Smooth muscle cell (in vitro differentiated cells): Measurements from ENCODE around the gene CD44. TPM values are rescaled to one million over a fixed set of nuclear protein-coding genes. Genes with fewer than 3 reads are reported as not detected.

Experiments
- DNase-seq: peaks from one replicate; lab custom pipeline; 2025; ENCODE audit not compliant: unreplicated experiment; lab: John Stamatoyannopoulos, UW
- H2AFZ ChIP-seq: fragments of 200-600 bp; sonication (generic); 2 replicates; pipeline ENCODE4 v1.6.0; 2016; ENCODE audit warnings: antibody characterized with exemption, low read depth, mild to moderate bottlenecking
- H3F3A ChIP-seq: fragments of 200-600 bp; sonication (generic); 2 replicates; pipeline ENCODE4 v1.6.0; 2017; ENCODE audit warnings: antibody characterized with exemption, low read depth
- H3K27ac ChIP-seq: fragments of 200-600 bp; sonication (generic); 2 replicates; pipeline ENCODE4 v1.5.1; 2016; ENCODE audit warnings: low read depth, mild to moderate bottlenecking
- H3K27me3 ChIP-seq: fragments of 200-600 bp; sonication (generic); 2 replicates; pipeline ENCODE4 v1.6.1; 2016; ENCODE audit warnings: low read depth, mild to moderate bottlenecking
- H3K36me3 ChIP-seq: fragments of 200-600 bp; sonication (generic); 2 replicates; pipeline ENCODE4 v1.5.1; 2016; ENCODE audit warnings: low read depth
- H3K4me1 ChIP-seq: fragments of 200-600 bp; sonication (generic); 2 replicates; pipeline ENCODE4 v1.5.1; 2016; ENCODE audit warnings: low read depth
- H3K4me2 ChIP-seq: fragments of 200-600 bp; sonication (generic); 2 replicates; pipeline ENCODE4 v1.6.0; 2016; ENCODE audit warnings: mild to moderate bottlenecking
- H3K4me3 ChIP-seq: fragments of 200-600 bp; sonication (generic); 2 replicates; pipeline ENCODE4 v1.5.1; 2016; ENCODE audit warnings: mild to moderate bottlenecking
- H3K79me2 ChIP-seq: fragments of 200-600 bp; sonication (generic); 2 replicates; pipeline ENCODE4 v1.6.0; 2016; ENCODE audit warnings: low read depth, mild to moderate bottlenecking
- H3K9ac ChIP-seq: fragments of 200-600 bp; sonication (generic); 2 replicates; pipeline ENCODE4 v1.6.0; 2016; ENCODE audit warnings: low read depth
- H3K9me3 ChIP-seq: fragments of 200-600 bp; sonication (generic); replicated peaks from 2 replicates; pipeline ENCODE4 v1.5.1; 2016; ENCODE audit warnings: low read depth
- H4K20me1 ChIP-seq: fragments of 200-600 bp; sonication (generic); 2 replicates; pipeline ENCODE4 v1.6.0; 2016; ENCODE audit warnings: low read depth
- WGBS: methylation state at CpG from one replicate; pipeline ENCODE4 v1.1.7; 2016; ENCODE audit warnings: low lambda C conversion rate; 5-methylcytosine and 5-hydroxymethylcytosine counted together
- polyA plus RNA-seq: library from polyadenylated mRNA; unstranded; fragments of >200 nt; fragmentation: Nextera tagmentation; extraction: Ambion mirVana; gene quantifications from 2 replicates; pipeline ENCODE4 v1.2.1, GENCODE V29; 2016
- total RNA-seq: library from RNA; depleted of rRNA; stranded (reverse); fragments of >200 nt; gene quantifications from 2 replicates; pipeline ENCODE4 v1.2.3, GENCODE V29; 2014
- TF ChIP-seq, protein P1 (sequence below): fragments of 200-600 bp; sonication (generic); IDR thresholded peaks from 2 replicates; pipeline ENCODE4 v1.5.1; 2017; ENCODE audit warnings: borderline replicate concordance, mild to moderate bottlenecking, antibody characterized with exemption; ENCODE audit not compliant: insufficient read depth, poor library complexity, severe bottlenecking

The CD44 gene
- total and polyA plus RNA-seq, 2 experiments from 2014 or later, result 116 to 248 TPM

DNA sequence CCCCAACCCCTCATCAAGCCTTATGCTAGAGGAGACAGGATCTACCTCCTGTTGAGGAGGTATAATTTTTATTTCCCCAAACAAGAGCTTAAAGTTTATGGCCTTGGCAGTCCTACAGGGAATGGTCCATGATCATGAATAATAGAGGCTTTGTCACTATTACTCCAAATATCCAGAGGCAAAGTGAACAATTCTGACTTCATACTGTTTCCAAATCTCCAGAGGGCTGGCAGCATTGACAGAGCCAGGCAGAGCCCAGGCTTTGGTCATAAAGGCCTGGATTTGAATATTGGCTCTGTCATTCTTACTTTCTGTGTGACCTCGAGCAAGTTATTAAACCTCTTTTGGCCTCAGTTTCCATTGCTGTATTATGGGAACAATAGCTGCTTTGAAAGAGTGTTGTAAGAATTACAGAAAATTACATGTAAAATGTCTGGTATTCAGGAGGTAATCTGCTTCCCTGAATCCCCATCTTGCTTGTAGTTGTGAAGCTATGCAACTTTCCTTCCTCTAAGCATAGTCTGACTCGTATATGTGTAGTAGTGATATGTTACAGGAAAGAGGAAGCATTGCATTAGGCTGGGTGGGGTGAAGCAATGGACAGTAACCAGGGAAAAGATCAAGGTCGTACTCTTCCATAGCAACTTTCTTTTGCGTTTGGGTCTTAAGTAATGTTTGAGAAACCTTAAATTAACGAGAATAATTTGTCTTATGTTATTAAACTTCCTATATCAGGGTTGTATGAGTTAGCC is 88.8 kb downstream of the CD44 start:
- TF ChIP-seq, protein P1, sequence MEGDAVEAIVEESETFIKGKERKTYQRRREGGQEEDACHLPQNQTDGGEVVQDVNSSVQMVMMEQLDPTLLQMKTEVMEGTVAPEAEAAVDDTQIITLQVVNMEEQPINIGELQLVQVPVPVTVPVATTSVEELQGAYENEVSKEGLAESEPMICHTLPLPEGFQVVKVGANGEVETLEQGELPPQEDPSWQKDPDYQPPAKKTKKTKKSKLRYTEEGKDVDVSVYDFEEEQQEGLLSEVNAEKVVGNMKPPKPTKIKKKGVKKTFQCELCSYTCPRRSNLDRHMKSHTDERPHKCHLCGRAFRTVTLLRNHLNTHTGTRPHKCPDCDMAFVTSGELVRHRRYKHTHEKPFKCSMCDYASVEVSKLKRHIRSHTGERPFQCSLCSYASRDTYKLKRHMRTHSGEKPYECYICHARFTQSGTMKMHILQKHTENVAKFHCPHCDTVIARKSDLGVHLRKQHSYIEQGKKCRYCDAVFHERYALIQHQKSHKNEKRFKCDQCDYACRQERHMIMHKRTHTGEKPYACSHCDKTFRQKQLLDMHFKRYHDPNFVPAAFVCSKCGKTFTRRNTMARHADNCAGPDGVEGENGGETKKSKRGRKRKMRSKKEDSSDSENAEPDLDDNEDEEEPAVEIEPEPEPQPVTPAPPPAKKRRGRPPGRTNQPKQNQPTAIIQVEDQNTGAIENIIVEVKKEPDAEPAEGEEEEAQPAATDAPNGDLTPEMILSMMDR, result no peak
- DNase-seq, result no peak
- Histone ChIP-seq H3K4me2 (no peak overlapping the region), H2AFZ (no peak overlapping the region), H3K4me3 (no peak overlapping the region), H3K27ac (no peak overlapping the region), H4K20me1 (no peaks in the 10 kb centered on the region), H3K4me1 (peaks cover 21% of the 10 kb centered on the region), H3F3A (peaks cover 13% of the 10 kb centered on the region), H3K9ac (no peak overlapping the region), H3K36me3 (peaks cover 3% of the 10 kb centered on the region), H3K27me3 (no peaks in the 10 kb centered on the region), H3K9me3 (no peaks in the 10 kb centered on the region), H3K79me2 (no peaks in the 10 kb centered on the region)
- WGBS, result 77% methylated on average over 5 of the region's 5 CpGs

DNA sequence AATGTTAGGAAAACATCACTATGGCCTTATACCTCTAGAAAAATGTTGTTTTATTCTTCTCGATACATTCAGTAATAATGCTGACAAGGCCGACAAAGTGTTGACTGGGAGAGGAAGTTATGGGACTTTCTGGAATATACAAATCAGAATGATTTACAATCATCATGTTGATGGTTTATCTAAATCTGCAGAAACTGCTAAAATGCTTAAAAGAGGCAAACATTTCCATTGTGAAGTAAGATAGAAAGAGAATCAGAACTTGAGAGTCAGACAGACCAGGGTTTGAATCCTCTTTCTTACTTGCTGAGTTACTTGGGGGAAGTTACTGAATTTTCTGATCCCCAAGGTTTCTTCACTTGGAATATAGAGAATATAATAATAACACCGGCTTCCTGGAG is 89.4 kb downstream of the CD44 start:
- Histone ChIP-seq H3K27me3 (no peaks in the 10 kb centered on the region), H3K4me1 (peaks cover 17% of the 10 kb centered on the region), H2AFZ (no peak overlapping the region), H3K9me3 (no peaks in the 10 kb centered on the region), H4K20me1 (no peaks in the 10 kb centered on the region), H3K4me3 (no peak overlapping the region), H3K9ac (no peak overlapping the region), H3K27ac (no peak overlapping the region), H3F3A (peaks cover 13% of the 10 kb centered on the region), H3K79me2 (no peaks in the 10 kb centered on the region), H3K36me3 (peaks cover 3% of the 10 kb centered on the region), H3K4me2 (no peak overlapping the region)
- DNase-seq, result no peak
- 96% methylated on average over 3 of the region's 3 CpGs for WGBS
- TF ChIP-seq, protein P1, result no peak

DNA sequence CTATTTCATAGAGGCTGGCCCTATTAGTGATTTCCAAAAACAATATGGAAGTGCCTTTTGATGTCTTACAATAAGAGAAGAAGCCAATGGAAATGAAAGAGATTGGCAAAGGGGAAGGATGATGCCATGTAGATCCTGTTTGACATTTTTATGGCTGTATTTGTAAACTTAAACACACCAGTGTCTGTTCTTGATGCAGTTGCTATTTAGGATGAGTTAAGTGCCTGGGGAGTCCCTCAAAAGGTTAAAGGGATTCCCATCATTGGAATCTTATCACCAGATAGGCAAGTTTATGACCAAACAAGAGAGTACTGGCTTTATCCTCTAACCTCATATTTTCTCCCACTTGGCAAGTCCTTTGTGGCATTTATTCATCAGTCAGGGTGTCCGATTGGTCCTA is 91.4 kb downstream of the CD44 start:
- H3K9ac ChIP-seq, result no peak overlapping the region
- no peaks in the 10 kb centered on the region for H3K9me3 ChIP-seq
- H3K36me3 ChIP-seq, result peaks cover 3% of the 10 kb centered on the region
- 74% methylated on average over 1 of the region's 1 CpG for WGBS
- no peaks in the 10 kb centered on the region for H3K79me2 ChIP-seq
- no peak overlapping the region for H3K27ac ChIP-seq
- H2AFZ ChIP-seq, result no peak overlapping the region
- TF ChIP-seq, protein P1, result no peak
- H3K4me2 ChIP-seq, result no peak overlapping the region
- no peak overlapping the region for H3K4me3 ChIP-seq
- peaks cover 11% of the 10 kb centered on the region for H3K4me1 ChIP-seq
- H3K27me3 ChIP-seq, result no peaks in the 10 kb centered on the region
- peaks cover 13% of the 10 kb centered on the region for H3F3A ChIP-seq
- no peaks in the 10 kb centered on the region for H4K20me1 ChIP-seq
- DNase-seq, result no peak
